HG03571 (cell line): ENCODE results near the gene PLEKHG4B.
"Not testable (repeated sequence)": the region's sequence is repeated elsewhere in the genome, so short reads cannot be mapped to it uniquely, and the experiment has no call there.

Source experiments
- ATAC-seq: cut with Tn5 transposase; IDR thresholded peaks from one replicate; pipeline ENCODE4 v1.9.1; 2021; ENCODE audit not compliant: unreplicated experiment

Gene PLEKHG4B

GRCh38 chr5:154826-155225 lies 62.9 kb downstream of the PLEKHG4B start:
- ATAC-seq: no peak

- ATAC-seq: no peak
Measured at GRCh38 chr5:155651-156410, 63.9 kb downstream of the PLEKHG4B start.

GRCh38 chr5:156411-157072 lies 64.6 kb downstream of the PLEKHG4B start:
- no peak for ATAC-seq

- no peak for ATAC-seq
Measured at GRCh38 chr5:157126-157715, 65.3 kb downstream of the PLEKHG4B start.

GRCh38 chr5:157801-158200 lies 65.8 kb downstream of the PLEKHG4B start:
- no peak for ATAC-seq

GRCh38 chr5:158807-159447 lies 67.0 kb downstream of the PLEKHG4B start:
- ATAC-seq: no peak

- ATAC-seq: no peak
Measured at GRCh38 chr5:159448-160172, 67.6 kb downstream of the PLEKHG4B start.

GRCh38 chr5:160173-160510 lies 68.2 kb downstream of the PLEKHG4B start:
- ATAC-seq: no peak

- no peak for ATAC-seq
Measured at GRCh38 chr5:160921-161802, 69.2 kb downstream of the PLEKHG4B start.

GRCh38 chr5:161803-162110 lies 69.8 kb downstream of the PLEKHG4B start:
- no peak for ATAC-seq

- no peak for ATAC-seq
Measured at GRCh38 chr5:162190-162564, 70.2 kb downstream of the PLEKHG4B start.

GRCh38 chr5:162565-163337 lies 70.8 kb downstream of the PLEKHG4B start:
- no peak for ATAC-seq

GRCh38 chr5:163338-163620 lies 71.3 kb downstream of the PLEKHG4B start:
- ATAC-seq: no peak

- no peak for ATAC-seq
Measured at GRCh38 chr5:163841-164240, 71.9 kb downstream of the PLEKHG4B start.

- no peak for ATAC-seq
Measured at GRCh38 chr5:164244-164643, 72.3 kb downstream of the PLEKHG4B start.

GRCh38 chr5:164783-165182 lies 72.8 kb downstream of the PLEKHG4B start:
- not testable (repeated sequence) for ATAC-seq

- ATAC-seq: no peak
Measured at GRCh38 chr5:166441-167372, 74.7 kb downstream of the PLEKHG4B start.

- ATAC-seq: no peak
Measured at GRCh38 chr5:167511-167910, 75.5 kb downstream of the PLEKHG4B start.
